HepG2 (cell line): ENCODE data around the gene EFNA4. TPM values are rescaled to one million over a fixed set of nuclear protein-coding genes. Genes with fewer than 3 reads are reported as not detected.

ENCODE experiments used
- ELF4 ChIP-seq: sonication (generic); formaldehyde crosslinking; IDR thresholded peaks from 2 replicates; pipeline ENCODE4 v1.5.0; 2020; ENCODE audit warnings: missing genetic modification reagents, mild to moderate bottlenecking, moderate library complexity, borderline replicate concordance
- ETV6 ChIP-seq: sonication (generic); formaldehyde crosslinking; conservative IDR thresholded peaks from 2 replicates; pipeline ENCODE4 v1.4.0; 2020; ENCODE audit warnings: missing genetic modification reagents
- HDAC1 ChIP-seq: sonication (generic); formaldehyde crosslinking; IDR thresholded peaks from 2 replicates; pipeline ENCODE4 v1.5.1; 2020; ENCODE audit warnings: mild to moderate bottlenecking, missing genetic modification reagents
- HMG20B ChIP-seq: conservative IDR thresholded peaks from 2 replicates; pipeline ENCODE4 v1.6.1; 2016; ENCODE audit warnings: missing genetic modification reagents, missing compliant biosample characterization
- RBM39 ChIP-seq: fragments of 200-400 bp; formaldehyde crosslinking; IDR thresholded peaks from one replicate; pipeline ENCODE4 v1.6.1; 2018; ENCODE audit warnings: antibody characterized with exemption, mild to moderate bottlenecking, low read depth, low read length; ENCODE audit not compliant: poor library complexity, severe bottlenecking
- ZBTB3 ChIP-seq: sonication (generic); formaldehyde crosslinking; IDR thresholded peaks from 2 replicates; pipeline ENCODE4 v1.4.0; 2020; ENCODE audit warnings: low read depth, mild to moderate bottlenecking, moderate library complexity, missing genetic modification reagents, borderline replicate concordance
- ZBTB46 ChIP-seq: sonication (generic); formaldehyde crosslinking; IDR thresholded peaks from 2 replicates; pipeline ENCODE4 v1.4.0; 2020; ENCODE audit warnings: mild to moderate bottlenecking, missing genetic modification reagents, borderline replicate concordance
- ZNF317 ChIP-seq: sonication (generic); formaldehyde crosslinking; IDR thresholded peaks from 2 replicates; pipeline ENCODE4 v1.5.0; 2020; ENCODE audit warnings: mild to moderate bottlenecking, missing genetic modification reagents
- ZNF350 ChIP-seq: sonication (generic); formaldehyde crosslinking; IDR thresholded peaks from 2 replicates; pipeline ENCODE4 v1.4.0; 2020; ENCODE audit warnings: mild to moderate bottlenecking, low read depth, missing genetic modification reagents, borderline replicate concordance
- ZNF678 ChIP-seq: sonication (generic); formaldehyde crosslinking; IDR thresholded peaks from 2 replicates; pipeline ENCODE4 v1.4.0; 2020; ENCODE audit warnings: mild to moderate bottlenecking, missing genetic modification reagents
- ZNF687 ChIP-seq: sonication (generic); formaldehyde crosslinking; IDR thresholded peaks from 2 replicates; pipeline ENCODE4 v1.5.1; 2020; ENCODE audit warnings: mild to moderate bottlenecking, missing genetic modification reagents, moderate library complexity
- ZNF737 ChIP-seq: sonication (generic); formaldehyde crosslinking; IDR thresholded peaks from 2 replicates; pipeline ENCODE4 v1.5.0; 2020; ENCODE audit warnings: missing genetic modification reagents, mild to moderate bottlenecking, borderline replicate concordance
- ZSCAN29 ChIP-seq: sonication (generic); formaldehyde crosslinking; conservative IDR thresholded peaks from 2 replicates; pipeline ENCODE4 v1.4.0; 2020; ENCODE audit warnings: mild to moderate bottlenecking, missing genetic modification reagents
- polyA plus RNA-seq, 8 experiments: library from polyadenylated mRNA; depleted of rRNA in 3 of 8; stranded (reverse) in 7 of 8; unstranded in 1 of 8; fragments of >200 nt; fragmentation: Illumina TruSeq in 4 of 8; extraction: Trizol in 4 of 8; gene quantifications; 2 replicates each; pipeline versions ENCODE4 v1.2.1 to v1.2.3, GENCODE V29; 2011 to 2016; ENCODE audit warnings: low read depth in 4 of 8, missing spikeins in 1 of 8, mixed read lengths in 1 of 8; ENCODE audit not compliant: insufficient read depth in 1 of 8
- total RNA-seq, 5 experiments: library from RNA; depleted of rRNA; stranded (reverse); fragments of >200 nt; fragmentation: Illumina TruSeq; extraction: Trizol; gene quantifications; 2 replicates each; pipeline ENCODE4 v1.2.3, GENCODE V29; 2016; ENCODE audit warnings: low read depth in 1 of 5
- TF ChIP-seq, protein P1 (sequence below): sonication (generic); formaldehyde crosslinking; IDR thresholded peaks from 2 replicates; pipeline ENCODE4 v1.8.0; 2022; ENCODE audit warnings: missing genetic modification reagents, low read depth, mild to moderate bottlenecking, borderline replicate concordance
- TF ChIP-seq, protein P2 (sequence below): sonication (generic); formaldehyde crosslinking; IDR thresholded peaks from 2 replicates; pipeline ENCODE4 v1.5.1; 2020; ENCODE audit warnings: mild to moderate bottlenecking, missing genetic modification reagents

EFNA4 gene
- total and polyA plus RNA-seq, 2 of the 13 experiments (the other 11 are each of a cell fraction or from before 2014, with no cell fraction given), result 12.0 to 17.2 TPM

- TF ChIP-seq ZNF687 (CRISPR knock-in tag), result no peak; the same call in none of the 2 replicates
- no peak for TF ChIP-seq ZNF678
- no peak for TF ChIP-seq ZNF350 (CRISPR knock-in tag)
- TF ChIP-seq ZSCAN29 (CRISPR knock-in tag), result no peak
- no peak for TF ChIP-seq ELF4 (CRISPR knock-in tag)
- no peak for TF ChIP-seq ZNF737 (CRISPR knock-in tag)
- TF ChIP-seq HMG20B, result no peak
- TF ChIP-seq ETV6 (CRISPR knock-in tag), result no peak
- TF ChIP-seq ZBTB3 (CRISPR knock-in tag), result no peak
- TF ChIP-seq RBM39, result no peak
- TF ChIP-seq HDAC1, result no peak
- TF ChIP-seq, protein P1, sequence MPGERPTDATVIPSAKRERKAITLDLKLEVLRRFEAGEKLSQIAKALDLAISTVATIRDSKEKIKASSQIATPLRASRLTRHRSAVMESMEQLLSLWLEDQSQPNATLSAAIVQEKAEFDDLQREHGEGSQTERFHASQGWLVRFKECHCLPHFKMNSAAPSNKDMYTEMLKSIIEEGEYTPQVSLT (CRISPR knock-in tag), result no peak
- no peak for TF ChIP-seq ZBTB46 (CRISPR knock-in tag)
- no peak for TF ChIP-seq ZNF317 (CRISPR knock-in tag)
- TF ChIP-seq, protein P2, sequence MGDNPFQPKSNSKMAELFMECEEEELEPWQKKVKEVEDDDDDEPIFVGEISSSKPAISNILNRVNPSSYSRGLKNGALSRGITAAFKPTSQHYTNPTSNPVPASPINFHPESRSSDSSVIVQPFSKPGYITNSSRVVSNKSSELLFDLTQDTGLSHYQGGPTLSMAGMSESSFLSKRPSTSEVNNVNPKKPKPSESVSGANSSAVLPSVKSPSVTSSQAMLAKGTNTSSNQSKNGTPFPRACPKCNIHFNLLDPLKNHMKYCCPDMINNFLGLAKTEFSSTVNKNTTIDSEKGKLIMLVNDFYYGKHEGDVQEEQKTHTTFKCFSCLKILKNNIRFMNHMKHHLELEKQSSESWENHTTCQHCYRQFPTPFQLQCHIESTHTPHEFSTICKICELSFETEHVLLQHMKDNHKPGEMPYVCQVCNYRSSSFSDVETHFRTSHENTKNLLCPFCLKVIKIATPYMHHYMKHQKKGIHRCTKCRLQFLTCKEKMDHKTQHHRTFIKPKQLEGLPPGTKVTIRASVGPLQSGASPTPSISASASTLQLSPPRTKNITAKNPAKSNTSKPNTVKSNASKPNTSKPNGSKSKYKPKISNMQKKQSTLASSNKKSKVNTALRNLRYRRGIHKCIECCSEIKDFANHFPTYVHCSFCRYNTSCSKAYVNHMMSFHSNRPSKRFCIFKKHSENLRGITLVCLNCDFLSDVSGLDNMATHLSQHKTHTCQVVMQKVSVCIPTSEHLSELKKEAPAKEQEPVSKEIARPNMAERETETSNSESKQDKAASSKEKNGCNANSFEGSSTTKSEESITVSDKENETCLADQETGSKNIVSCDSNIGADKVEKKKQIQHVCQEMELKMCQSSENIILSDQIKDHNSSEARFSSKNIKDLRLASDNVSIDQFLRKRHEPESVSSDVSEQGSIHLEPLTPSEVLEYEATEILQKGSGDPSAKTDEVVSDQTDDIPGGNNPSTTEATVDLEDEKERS (CRISPR knock-in tag), result no peak
Measured at GRCh38 chr1:155080312-155081228, 17.0 kb downstream of the EFNA4 start (continued).
